NCI-H2171 treated with DMSO at 0.1 percent for 48 hours (cell line): Measurements from ENCODE around the gene MICAL2.
"Not testable (repeated sequence)": the region's sequence is repeated elsewhere in the genome, so short reads cannot be mapped to it uniquely, and the experiment has no call there.

ENCODE experiments used
- DNase-seq: peaks from one replicate; lab custom pipeline; 2025; lab: John Stamatoyannopoulos, UW

The MICAL2 gene

DNA sequence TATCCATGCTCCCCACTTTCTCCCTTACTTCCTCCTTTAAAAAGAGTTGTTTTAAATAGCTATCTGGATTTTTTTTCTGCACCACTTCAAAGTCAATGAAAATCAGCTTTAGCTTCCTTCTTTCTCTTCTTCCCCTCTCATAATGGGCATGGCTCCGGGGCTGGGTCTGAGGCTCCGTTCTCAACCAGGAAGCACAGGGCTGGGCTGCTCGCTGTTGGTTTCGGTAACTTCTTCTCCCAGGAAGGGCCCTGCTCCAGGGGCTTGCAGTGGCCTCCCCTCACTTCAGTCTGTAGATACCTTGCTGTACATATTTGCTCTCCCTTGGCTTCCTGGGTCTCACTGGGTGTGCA is 23.8 kb downstream of the MICAL2 start:
- no peak for DNase-seq

DNA sequence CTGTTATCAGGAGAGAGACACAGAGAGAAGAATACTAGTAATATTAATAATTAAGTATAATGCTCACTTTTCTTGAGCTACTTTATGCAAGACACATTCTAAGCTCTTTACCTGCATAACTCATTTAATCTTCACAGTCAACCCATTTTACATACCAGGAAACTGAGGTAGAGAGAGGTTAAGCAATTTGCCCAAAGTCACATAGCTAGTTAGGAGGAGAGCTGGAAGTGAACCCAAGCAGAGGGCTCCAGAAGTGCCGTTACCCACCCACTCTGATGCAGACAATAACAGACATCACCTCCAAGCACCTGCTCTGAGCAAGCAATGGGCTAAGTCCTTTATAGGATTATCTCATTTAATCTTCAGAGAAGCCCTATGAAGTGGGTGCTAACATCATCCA is 24.8 kb downstream of the MICAL2 start:
- DNase-seq = no peak

DNA sequence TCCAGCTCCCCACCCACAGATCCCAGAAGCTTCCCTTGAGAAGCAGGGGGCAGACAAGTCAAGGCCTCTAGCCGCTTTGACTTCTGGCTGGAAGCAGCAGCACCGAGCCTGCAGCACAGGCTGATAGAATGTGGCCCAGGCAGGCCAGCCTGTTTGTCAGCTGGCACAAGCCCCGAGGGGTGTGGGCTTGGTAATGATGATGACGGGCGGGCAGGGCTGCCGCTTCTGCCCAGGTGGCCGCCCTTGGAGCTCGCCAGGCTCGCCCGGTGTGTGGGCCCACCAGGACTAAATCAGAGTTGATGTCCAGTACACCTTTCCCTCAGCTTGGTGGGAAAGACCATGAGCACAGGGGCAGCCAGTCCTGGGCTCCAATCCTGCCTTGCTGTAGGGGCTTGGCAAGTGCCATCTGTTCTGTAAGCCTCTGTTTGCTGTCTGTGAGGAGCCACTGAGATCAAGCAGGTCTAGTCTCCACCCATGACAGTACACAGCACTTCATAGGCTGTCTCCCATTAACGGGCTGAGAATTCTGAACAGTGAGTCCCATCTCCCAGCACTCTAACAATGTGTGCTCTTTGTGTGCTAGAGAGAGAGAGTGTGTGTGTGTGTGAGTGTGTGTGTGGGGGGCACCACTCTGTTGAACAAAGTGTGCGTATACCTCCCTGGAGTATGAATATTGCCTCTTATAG is 26.8 kb downstream of the MICAL2 start:
- DNase-seq = no peak

DNA sequence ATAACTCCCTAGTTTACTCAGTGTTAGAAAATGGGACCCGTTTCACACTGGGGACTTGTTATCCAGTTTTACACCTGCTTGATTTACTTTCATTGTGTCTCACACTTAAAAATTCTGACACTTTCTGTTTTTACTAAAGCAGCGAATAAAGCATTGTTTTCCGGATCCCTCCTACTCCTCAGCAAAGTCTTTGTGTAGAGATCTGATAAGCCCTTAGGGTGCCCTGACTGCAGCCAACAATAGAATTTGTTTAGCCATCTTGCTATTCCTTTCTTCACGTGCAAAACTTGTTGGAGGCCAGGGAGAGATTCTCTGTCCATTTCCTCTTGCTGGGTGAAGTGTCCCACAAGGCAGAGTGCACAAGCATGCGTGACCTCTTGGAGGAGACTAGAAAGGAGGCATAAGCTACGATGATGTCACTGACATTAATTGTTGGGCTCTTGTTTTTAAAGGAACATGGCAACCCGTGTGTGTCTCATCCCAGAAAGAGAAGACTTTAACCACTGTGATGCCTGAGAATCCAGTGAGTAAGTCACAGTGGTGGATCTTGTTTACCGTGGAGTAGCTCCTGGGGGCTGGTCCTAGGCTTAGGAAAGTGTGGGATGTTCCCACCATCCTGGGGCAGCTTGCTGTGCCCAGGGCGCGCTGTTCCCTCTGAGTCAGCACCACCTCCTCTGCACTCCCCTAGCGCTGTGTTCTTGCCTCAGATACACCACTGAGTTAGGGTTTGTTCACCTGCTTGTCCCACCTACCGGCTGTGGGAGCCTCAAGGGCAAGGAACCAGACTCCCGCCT is 27.7 kb downstream of the MICAL2 start:
- DNase-seq = no peak

DNA sequence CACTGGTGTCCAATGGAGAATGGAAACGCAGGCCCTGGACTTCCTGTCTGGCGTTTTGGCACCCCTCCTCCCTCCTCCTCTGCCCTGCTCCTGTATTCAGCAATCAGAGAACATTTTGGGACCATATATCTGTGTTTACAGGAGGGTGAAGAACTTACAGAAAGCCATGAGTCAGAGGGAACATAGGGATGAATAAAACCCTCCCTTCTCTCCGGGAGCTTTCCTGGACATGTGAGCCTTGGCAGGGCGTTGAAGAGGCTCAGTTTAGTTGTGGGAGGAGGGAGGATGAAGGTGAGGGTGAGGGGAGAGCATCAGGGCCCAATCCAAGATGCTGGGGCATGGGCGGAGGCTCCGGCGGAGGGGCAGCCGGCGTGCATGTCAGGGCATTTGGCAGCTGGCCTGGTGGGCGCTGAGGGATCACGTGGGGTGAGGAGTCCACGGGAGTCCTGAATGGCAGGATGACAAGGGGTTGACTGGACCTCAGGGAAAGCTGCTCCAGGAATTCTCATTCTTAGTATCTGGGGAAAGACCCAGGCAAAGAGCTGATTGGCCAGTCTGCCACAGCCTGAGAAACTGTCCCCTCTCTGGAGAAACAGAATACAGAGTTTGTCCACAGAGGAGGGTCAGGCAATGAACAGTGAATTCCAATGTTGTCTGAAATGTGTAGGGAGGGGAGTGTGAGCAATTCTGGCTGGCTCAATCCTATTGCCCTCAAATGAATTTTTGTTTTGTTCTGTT is 28.9 kb downstream of the MICAL2 start:
- DNase-seq = no peak

DNA sequence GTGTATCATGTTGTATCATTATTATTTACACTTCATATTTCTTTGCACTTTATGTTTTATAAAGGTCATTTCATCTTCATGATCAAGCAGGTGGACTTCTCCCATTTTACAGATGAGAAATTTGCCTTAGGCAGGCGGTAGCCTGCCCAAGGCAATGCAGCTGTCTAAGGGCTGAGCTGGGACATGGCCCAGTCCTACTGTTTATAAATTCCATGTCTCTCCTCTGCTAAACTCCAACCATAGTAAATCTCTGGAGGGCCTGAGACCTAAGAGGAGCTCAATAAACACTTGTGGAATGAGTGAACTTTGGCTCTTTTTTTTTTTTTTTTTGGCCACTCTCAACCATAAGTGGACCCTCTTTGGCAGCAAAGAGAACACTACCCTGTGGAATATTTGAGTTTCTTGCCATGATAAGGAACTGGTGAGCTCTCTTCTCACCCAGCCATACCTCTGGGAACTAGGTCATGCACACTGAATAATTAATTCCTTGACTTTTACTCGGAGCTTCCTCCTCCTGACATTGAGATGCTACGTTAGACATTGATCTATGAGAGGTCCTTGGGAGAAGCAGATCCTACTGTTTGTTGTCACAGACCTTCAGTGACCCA is 29.9 kb downstream of the MICAL2 start:
- no peak for DNase-seq

DNA sequence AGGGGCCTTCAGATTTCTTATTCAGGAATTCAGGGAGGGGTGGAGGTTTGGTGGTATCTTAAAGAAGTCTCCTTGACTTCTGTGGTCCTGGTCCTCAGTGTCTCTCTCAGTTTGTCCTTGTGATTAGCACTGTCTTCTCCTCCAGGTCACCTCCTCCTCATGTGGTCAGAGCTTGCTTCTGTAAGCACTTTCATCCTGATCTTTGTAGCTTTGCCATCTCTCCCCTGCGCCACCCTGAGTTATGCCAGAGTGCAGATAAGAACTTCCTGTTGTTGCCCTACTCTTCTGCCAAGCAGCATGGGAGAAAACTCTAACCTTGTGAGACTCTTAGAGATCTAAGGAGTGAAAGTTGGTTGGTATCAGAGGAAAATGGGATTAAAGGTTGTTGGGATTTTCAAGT is 30.9 kb downstream of the MICAL2 start:
- no peak for DNase-seq

DNA sequence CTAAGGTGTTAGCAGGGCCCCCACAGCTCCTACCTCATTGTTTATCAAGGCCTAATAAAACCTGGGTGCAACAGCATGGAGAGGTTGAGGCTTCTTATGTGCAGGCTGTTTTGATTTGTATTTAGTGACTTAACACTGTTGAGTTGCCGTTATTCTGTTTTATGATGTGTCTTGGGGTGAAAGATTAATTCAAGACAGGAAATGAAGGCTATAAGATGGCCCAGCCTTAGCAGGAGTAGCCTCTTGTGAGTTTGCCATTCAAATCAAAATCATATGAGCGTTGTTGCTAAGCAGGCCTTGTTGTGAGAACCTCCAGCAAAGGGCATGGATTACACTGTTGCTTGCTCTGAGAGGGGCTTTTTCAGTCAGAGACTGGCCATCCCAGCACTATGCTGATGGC is 31.8 kb downstream of the MICAL2 start:
- DNase-seq = no peak

DNA sequence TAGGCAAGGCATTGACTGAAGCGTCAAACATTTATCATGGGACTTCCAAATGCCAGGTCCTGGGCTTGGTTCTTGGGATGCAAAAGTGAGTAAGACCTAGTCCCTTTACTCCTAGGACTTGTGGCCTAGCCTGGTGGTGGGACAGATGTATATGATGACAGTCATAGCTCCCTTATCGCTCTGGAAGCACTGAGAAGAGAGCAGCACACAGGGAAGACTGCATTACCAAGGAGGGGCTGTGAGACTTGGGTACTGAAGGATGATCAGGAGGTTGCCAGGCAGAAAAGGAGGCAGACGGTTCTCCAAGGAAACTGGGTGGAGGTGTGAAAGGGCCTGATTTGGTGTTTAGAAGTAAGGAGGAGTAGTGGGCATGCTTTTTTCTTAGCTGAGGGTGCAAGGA is 32.5 kb downstream of the MICAL2 start:
- no peak for DNase-seq

DNA sequence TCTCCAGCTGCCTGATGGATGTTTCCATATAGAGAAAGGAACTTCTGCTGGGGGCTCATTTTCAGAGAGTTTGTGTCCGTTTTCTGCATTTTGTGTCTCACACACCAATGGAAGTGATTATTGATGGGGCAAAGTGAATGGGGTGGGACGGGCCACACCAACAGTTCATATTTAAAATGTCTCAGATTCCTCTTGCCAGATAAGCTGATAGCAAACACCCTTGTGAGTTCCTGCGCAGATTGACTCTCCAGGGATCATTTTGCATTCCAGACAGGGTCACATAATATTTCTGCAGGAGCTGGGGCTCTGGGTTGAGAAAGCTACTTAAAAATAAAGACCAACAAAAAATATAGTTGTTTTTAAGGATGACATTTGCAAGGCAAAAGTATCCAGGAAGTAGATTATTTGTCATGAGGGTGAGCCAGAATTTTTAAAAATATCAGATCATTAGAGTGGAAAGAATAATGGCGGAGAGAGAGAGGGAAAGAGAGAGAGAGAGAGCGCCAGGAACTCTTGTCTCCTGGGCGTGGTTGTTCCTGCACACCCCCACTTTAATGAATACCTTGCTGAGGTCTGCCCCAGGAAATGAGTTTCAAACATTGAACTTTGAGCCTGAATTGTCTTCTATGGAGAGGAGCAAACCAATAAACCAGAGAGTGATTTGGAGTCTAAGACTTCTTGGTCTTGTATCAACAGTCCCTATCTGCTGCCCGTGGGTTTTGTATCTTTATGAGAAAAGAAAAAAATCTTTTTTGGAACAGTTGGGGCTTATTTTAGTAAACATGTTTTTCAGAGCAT is 33.3 kb downstream of the MICAL2 start:
- DNase-seq = no peak

DNA sequence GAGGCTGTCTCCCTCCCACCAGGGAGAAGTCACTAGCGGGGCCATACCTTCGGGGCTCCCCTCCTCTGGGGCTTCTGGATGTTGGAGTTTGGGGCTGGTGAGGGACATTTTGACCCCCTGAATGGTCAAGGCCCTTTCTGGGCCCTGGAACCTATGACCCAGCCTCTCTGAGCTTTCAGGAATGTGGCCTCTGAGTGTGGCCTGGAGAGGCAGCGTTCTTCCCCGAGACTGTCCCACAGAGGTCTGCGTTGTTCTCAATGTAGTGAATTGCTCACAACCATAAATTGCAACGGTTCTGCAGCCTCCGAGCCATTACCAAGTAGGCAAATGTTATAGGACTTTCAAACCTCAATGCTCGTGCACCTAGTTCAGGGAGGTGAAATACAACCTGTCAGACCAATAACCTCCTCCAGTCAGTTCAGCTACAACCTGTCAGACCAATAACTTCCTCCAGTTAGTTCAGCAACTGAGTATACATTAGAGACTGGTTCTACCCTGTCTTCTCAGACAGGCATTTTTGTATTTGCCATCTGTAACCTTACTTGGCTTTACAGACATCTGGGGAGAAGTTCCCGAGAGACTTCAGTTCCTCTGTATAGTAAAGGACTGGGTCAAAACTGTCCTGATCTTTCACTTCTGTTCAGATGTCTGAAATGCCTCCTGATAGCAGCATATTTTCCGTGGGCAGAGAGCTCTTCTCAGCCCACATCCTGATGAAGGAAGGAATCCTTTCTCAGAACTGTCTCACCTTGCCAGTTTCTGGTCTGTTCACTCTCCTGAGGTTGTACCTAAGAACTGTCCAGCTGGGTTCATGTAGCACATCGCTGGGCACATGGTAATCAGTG is 34.2 kb downstream of the MICAL2 start:
- no peak for DNase-seq

DNA sequence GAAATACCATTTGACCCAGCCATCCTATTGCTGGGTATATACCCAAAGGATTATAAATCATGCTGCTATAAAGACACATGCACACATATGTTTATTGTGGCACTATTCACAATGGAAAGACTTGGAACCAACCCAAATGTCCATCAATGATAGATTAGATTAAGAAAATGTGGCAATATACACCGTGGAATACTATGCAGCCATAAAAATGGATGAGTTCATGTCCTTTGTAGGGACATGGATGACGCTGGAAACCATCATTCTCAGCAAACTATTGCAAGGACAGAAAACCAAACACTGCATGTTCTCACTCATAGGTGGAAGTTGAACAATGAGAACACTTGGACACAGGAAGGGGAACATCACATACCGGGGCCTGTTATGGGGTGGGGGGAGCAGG is 36.3 kb downstream of the MICAL2 start:
- not testable (repeated sequence) for DNase-seq

DNA sequence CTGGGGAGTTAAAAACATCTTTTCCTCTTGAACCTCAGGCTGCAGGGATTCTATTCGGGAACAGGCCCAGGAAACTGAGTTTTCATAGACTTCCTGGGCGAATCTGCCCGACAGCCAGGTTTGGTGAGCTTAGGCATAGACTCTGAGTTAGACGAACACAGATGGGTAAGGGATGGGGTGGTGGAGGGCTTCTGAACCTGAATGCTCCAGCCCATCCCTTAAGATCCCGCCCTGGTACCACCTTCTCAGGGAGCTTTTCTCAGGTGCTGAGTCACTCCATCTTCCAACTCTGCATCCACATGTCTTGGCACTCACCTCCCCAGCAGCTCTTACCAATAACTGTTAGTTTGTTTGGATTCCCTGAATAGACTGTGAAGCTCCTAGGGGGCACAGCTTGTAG is 37.4 kb downstream of the MICAL2 start:
- no peak for DNase-seq

DNA sequence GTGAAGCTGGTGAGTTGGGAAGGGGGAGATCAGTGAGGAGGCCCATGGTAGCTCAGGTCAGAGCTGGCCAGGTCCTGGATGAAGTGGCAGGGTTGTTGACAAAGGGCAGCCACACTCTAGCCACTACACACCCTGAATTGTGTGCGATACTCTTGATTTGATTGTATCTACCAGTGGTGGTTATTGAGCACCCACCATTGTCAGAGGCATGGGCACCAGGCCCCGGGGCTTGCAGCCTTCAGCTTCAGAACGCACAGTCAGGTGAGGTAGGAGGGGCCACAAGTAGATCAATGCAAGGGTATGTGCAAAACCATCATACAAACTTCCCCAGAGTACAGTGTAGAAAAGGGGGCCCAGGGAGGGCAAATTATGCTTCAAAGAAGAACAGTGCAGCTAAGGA is 38.1 kb downstream of the MICAL2 start:
- no peak for DNase-seq

DNA sequence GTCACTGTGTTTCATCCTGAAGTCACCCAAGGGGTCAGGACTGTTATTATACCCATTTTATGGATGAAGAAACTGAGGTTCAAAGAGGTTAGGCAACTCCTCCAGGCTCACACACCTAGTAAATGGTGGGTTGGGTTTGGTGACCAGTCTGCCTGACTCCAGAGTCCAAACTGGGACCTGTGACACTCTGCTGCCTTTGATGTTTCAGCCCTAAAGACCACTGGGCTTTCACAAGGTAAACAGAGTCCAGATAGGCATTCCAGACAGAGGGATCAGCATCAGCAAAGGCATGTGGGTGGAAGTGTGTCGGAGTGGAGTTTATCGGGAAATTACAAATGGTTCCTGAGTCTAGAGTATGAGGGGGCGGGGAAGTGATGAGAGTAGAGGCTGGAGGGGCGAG is 38.5 kb downstream of the MICAL2 start:
- no peak for DNase-seq

DNA sequence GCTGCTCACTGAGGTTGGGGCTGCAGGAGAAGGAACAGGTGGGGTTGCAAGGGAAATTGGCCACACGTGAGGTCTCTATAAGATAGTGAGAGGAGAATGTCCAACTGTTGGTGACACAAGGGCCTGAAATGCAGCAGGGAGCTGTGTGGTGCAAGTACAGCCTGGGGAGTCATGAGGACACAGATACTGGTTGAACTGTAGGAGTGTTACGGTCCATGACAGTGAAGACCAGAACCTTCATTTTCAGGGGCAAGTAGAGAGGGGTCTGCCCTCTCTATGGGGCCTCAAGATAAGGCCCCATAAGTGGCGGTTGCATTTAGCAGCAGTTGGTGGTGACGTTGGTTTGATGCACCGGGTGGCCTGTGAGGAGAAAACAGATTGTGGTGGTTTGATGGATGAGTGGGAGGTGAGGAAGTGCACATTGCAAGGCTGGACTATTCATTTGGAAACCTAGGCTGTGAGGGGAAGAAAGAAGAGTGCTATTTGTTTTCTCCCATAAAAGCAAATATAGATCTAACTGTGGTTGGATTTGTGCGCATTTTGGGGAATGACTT is 39.4 kb downstream of the MICAL2 start:
- no peak for DNase-seq

DNA sequence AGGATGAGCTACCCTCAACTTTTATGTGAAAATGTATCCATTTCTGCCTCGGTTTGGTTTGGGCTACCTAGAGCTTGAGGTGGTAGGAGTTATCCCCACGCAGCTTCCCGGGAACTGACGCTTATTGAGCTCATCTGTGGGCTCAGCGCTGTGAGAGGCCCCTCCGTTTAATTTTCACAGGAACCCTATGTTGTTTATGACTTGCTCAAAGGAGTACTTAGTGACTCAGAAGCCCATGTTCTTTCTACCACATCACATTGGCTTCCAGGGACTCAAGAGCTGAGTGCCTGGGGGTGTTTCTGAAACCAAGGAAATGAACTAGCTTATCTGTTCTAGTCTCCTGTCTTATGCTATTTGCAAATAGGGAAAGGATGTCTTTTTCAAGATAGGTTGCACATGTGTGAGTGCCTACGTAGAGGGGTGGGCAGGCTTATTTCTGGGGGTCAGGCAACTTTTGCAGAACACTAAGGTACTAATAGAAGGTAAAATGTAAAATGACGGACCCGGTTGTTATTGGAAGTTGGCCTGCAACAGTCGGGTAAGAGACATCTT is 40.5 kb downstream of the MICAL2 start:
- DNase-seq = no peak

DNA sequence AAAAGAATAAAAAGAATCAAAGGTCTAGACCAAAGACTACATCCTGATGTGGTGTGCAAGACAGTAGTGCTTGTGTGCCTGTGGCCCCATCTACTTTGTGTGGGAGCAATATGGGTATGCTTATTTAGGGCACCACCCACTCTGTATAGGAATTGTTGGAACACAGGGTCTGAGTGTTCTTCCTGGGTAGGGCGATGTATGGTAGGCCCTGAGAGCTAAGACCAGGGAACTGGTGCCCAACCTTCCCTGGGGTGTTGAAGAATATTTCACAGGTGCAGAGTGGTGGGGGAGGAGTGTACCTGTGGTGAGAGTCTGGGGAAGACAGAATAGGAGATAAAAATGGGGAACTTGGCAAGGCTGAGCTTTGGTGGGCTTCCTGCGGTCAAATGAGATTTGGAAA is 41.9 kb downstream of the MICAL2 start:
- DNase-seq = no peak

DNA sequence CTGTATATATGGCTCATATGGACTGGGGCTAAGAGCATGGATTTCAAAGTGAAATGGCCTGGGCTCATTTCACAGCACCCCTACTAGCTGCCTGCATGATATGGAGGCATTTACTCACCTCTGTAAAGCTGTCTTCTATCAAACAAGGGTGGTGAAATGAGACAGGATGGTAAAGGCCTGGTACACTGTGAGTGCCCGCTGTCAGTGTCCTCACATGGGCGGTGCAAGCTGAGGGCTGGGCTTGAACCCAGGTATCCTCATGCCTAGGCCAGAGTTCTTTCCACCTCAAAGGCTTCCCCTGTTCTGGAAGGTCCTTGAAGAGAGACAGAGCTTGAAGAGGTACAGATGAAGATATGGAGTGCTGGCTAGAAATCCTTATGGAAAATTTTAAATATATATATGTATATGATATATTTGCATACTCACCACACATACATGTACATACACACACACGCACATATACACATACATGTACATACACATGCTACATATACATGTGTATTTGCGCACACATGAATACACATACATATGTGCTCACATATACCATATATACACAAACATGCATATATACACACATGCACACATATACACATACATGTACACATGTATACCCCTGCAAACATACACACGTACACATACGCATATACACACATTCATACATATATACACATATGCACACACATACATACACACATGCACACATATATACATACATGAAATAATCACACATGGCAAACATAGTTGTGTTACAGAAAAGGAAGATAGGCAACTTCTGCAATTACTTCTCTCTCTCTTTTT is 44.7 kb downstream of the MICAL2 start:
- DNase-seq = no peak

DNA sequence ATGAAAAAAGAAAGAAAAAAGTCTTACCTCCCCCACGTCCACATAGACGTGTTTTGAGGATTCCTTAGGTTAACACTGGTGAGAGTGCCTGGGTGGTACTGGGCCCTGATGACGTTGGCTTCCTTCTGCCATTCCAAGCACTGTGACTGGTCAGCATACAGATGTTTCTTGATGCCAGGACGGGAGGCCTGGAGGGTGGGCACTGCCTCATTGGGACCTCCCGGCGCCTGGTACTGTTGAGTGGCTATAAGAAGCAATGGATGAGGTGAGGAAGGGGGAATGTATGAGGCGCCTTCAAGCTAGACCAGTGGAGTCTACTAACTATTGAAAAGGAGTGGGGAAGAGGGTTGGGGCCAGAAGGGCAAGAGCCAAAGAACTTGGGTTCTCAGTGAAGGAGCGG is 45.3 kb downstream of the MICAL2 start:
- DNase-seq = no peak
